GM19438 (cell line): ENCODE data around the gene HMCN2.

Experiments
- ATAC-seq: cut with Tn5 transposase; IDR thresholded peaks from one replicate; pipeline ENCODE4 v1.9.1; 2021; ENCODE audit warnings: low read depth; ENCODE audit not compliant: unreplicated experiment

Gene HMCN2

GRCh38 chr9:130477564-130477963, 212.0 kb downstream of the HMCN2 start:
- no peak for ATAC-seq

GRCh38 chr9:130478152-130478551, 212.6 kb downstream of the HMCN2 start:
- no peak for ATAC-seq

- ATAC-seq, result no peak
Measured at GRCh38 chr9:130478736-130479575, 213.4 kb downstream of the HMCN2 start.

- no peak for ATAC-seq
Measured at GRCh38 chr9:130479587-130479986, 214.0 kb downstream of the HMCN2 start.

- ATAC-seq, result no peak
Measured at GRCh38 chr9:130480673-130481072, 215.1 kb downstream of the HMCN2 start.

GRCh38 chr9:130482463-130482862, 216.9 kb downstream of the HMCN2 start:
- no peak for ATAC-seq

- ATAC-seq, result no peak
Measured at GRCh38 chr9:130483371-130483971, 217.9 kb downstream of the HMCN2 start.
